Stomach (tissue), 9 donors: ENCODE data around the gene DCDC2B. TPM values are rescaled to one million over a fixed set of nuclear protein-coding genes. Genes with fewer than 3 reads are reported as not detected.

Experiments
- DNase-seq, 2 donors: peaks; one replicate each; pipeline versions ENCODE4 v3.0.0 to v3.0.0-alpha.2; 2013 to 2019
- H3K27ac ChIP-seq, 5 donors: fragments of 200-600 bp in 4 of 5; sonication (generic) in 4 of 5; one replicate each; pipeline ENCODE4 v1.5.1; 2013 to 2019; ENCODE audit warnings: mild to moderate bottlenecking in 1 of 5, moderate library complexity in 1 of 5
- H3K27me3 ChIP-seq, 3 donors: fragments of 200-600 bp; sonication (generic); one replicate each; pipeline ENCODE4 v1.5.1; 2017 to 2019; ENCODE audit warnings: mixed run types in 1 of 3
- H3K36me3 ChIP-seq, 4 donors: fragments of 200-600 bp; sonication (generic); 1 replicate in 3 of 4; 2 replicates in 1 of 4; pipeline ENCODE4 v1.5.1; 2016 to 2019
- H3K4me1 ChIP-seq, 4 donors: fragments of 200-600 bp; sonication (generic); one replicate each; pipeline ENCODE4 v1.5.1; 2016 to 2019
- H3K4me3 ChIP-seq, 4 donors: fragments of 200-600 bp; sonication (generic) in 3 of 4; one replicate each; pipeline ENCODE4 v1.5.1; 2016 to 2019; ENCODE audit warnings: mild to moderate bottlenecking in 1 of 4
- H3K9me3 ChIP-seq, 4 donors: fragments of 200-600 bp; sonication (generic); one replicate each; pipeline ENCODE4 v1.5.1; 2016 to 2019
- CTCF ChIP-seq, 7 experiments: fragments of 450-650 bp in 4 of 7; fragments of 200-600 bp in 3 of 7; sonication (generic) in 3 of 7; IDR thresholded peaks; one replicate each; pipeline ENCODE4 v1.5.1; 2016 to 2019; ENCODE audit warnings: antibody characterized with exemption in 7 of 7, control low read depth in 2 of 7, mild to moderate bottlenecking in 1 of 7
- EP300 ChIP-seq: sonication (generic); formaldehyde crosslinking; IDR thresholded peaks from one replicate; pipeline ENCODE4 v1.6.1; 2017; ENCODE audit warnings: antibody characterized with exemption
- POLR2A ChIP-seq, 4 donors: fragments of 450-650 bp; IDR thresholded peaks; one replicate each; pipeline ENCODE4 v1.6.1; 2016; ENCODE audit warnings: antibody characterized with exemption in 4 of 4, control low read depth in 2 of 4, mild to moderate bottlenecking in 1 of 4, moderate library complexity in 1 of 4
- POLR2AphosphoS5 ChIP-seq, 3 donors: sonication (generic); formaldehyde crosslinking; IDR thresholded peaks; one replicate each; pipeline ENCODE4 v1.6.1; 2016; ENCODE audit warnings: antibody characterized with exemption in 3 of 3
- WGBS, 5 donors: extraction: QIAGEN DNeasy Blood & Tissue Kit in 3 of 5; methylation state at CpG; one replicate each; pipeline versions ENCODE4 v1.1.5 to v1.1.7; 2013 to 2018; 5-methylcytosine and 5-hydroxymethylcytosine counted together
- intact Hi-C: fragments of 100-400 bp; cut with DNase I; formaldehyde crosslinking; loops from one replicate; pipeline ENCODE4 v1.15.1; 2023; ENCODE audit warnings: low total_unique reads
- polyA plus RNA-seq, 3 donors: library from polyadenylated mRNA; stranded (reverse); fragments of 200-250 nt; gene quantifications; one replicate each; pipeline ENCODE4 v1.2.3, GENCODE V29; 2013
- total RNA-seq, 5 donors: library from RNA; depleted of rRNA; stranded (reverse); fragments of >200 nt; gene quantifications; one replicate each; pipeline versions ENCODE4 v1.1.0 to v1.2.3, GENCODE V29; 2014 to 2016
- donor health status: healthy with polysubstance abuse.
- donor health status: Bipolar disorder and iron deficiency.
- donor health status: healthy.

Gene DCDC2B
- total and polyA plus RNA-seq, 8 donors, result not detected

GRCh38 chr1:32224285-32224684 lies 15.4 kb downstream of the DCDC2B start:
- Histone ChIP-seq H3K9me3 (no peaks in the 10 kb centered on the region), H3K36me3 (peaks cover 41 to 71% (median 66%) of the 10 kb centered on the region in 4 donors)

GRCh38 chr1:32228771-32229170 lies 19.9 kb downstream of the DCDC2B start:
- Histone ChIP-seq H3K4me3 (no peak overlapping the region), H3K27ac (no peak overlapping the region), H3K27me3 (no peaks in the 10 kb centered on the region), H3K9me3 (no peaks in the 10 kb centered on the region), H3K36me3 (peaks cover 69 to 100% (median 99%) of the 10 kb centered on the region in 4 donors), H3K4me1 (peaks cover 3 to 11% (median 8%) of the 10 kb centered on the region in 4 donors)
- DNase-seq, result no peak
- 82 to 85% (median 83%) methylated on average over 3 of the region's 3 CpGs for WGBS, 5 donors
- TF ChIP-seq CTCF (IDR thresholded peaks at IDR 0.05) (no peak), POLR2AphosphoS5 (IDR thresholded peaks at IDR 0.05) (no peak), EP300 (no peak), POLR2A (IDR thresholded peaks at IDR 0.05) (no peak)
- intact Hi-C loops, result no loop called here

More at GRCh38 chr1:32224285-32224684, 15.4 kb downstream of the DCDC2B start:
- TF ChIP-seq POLR2AphosphoS5 (IDR thresholded peaks at IDR 0.05) (no peak), POLR2A (IDR thresholded peaks at IDR 0.05) (no peak), CTCF (IDR thresholded peaks at IDR 0.05) (no peak), EP300 (no peak)
- Histone ChIP-seq H3K4me1 (peaks cover 28 to 46% (median 35%) of the 10 kb centered on the region in 4 donors), H3K27me3 (no peaks in the 10 kb centered on the region), H3K27ac (peak overlapping the region in 2 of 5 donors; percentile 94 to 95), H3K4me3 (no peak overlapping the region)
- DNase-seq, result no peak
- WGBS, 5 donors, result 71 to 88% (median 86%) methylated on average over 4 of the region's 4 CpGs
- intact Hi-C loops, result no loop called here

- Histone ChIP-seq H3K27me3 (no peaks in the 10 kb centered on the region), H3K4me3 (no peak overlapping the region), H3K4me1 (no peaks in the 10 kb centered on the region), H3K27ac (no peak overlapping the region), H3K36me3 (peaks cover 48 to 87% (median 80%) of the 10 kb centered on the region in 4 donors), H3K9me3 (no peaks in the 10 kb centered on the region)
- 83 to 89% (median 85%) methylated on average over 4 to 5 of the region's 5 CpGs for WGBS, 5 donors
- no peak for DNase-seq
- TF ChIP-seq POLR2AphosphoS5 (IDR thresholded peaks at IDR 0.05), result no peak
- TF ChIP-seq CTCF (IDR thresholded peaks at IDR 0.05), result no peak
- no peak for TF ChIP-seq POLR2A (IDR thresholded peaks at IDR 0.05)
- no peak for TF ChIP-seq EP300
- intact Hi-C loops, result no loop called here
Observed at GRCh38 chr1:32231843-32232432, 23.0 kb downstream of the DCDC2B start.

GRCh38 chr1:32232558-32233304 lies 23.8 kb downstream of the DCDC2B start:
- Histone ChIP-seq H3K36me3 (peaks cover 44 to 79% (median 72%) of the 10 kb centered on the region in 4 donors), H3K4me1 (no peaks in the 10 kb centered on the region), H3K4me3 (no peak overlapping the region), H3K27ac (no peak overlapping the region), H3K9me3 (no peaks in the 10 kb centered on the region), H3K27me3 (no peaks in the 10 kb centered on the region)
- TF ChIP-seq POLR2AphosphoS5 (IDR thresholded peaks at IDR 0.05) (no peak), CTCF (IDR thresholded peaks at IDR 0.05) (no peak)
- no peak for DNase-seq
- 83 to 91% (median 84%) methylated on average over 8 of the region's 8 CpGs for WGBS, 5 donors
- intact Hi-C loops, result no loop called here
